ENCODE results near the gene SCAMP4.

SCAMP4 gene

GRCh38 chr19:1956868-1957492, 51.8 kb downstream of the SCAMP4 start:
- no peak for DNase-seq (ENCODE audit: low read depth in 2 of 2)

- DNase-seq (ENCODE audit: low read depth in 2 of 2), result no peak
Measured at GRCh38 chr19:1957562-1958248, 52.5 kb downstream of the SCAMP4 start.

- no peak for DNase-seq (ENCODE audit: low read depth in 2 of 2)
Measured at GRCh38 chr19:1959928-1960589, 54.9 kb downstream of the SCAMP4 start.

GRCh38 chr19:1961000-1961883, 56.0 kb downstream of the SCAMP4 start:
- no peak for DNase-seq (ENCODE audit: low read depth in 2 of 2)

GRCh38 chr19:1962674-1963073, 57.5 kb downstream of the SCAMP4 start:
- DNase-seq (ENCODE audit: low read depth in 2 of 2), result no peak

- DNase-seq (ENCODE audit: low read depth in 2 of 2), result no peak
Measured at GRCh38 chr19:1967087-1967608, 61.9 kb downstream of the SCAMP4 start.

- DNase-seq (ENCODE audit: low read depth in 2 of 2), result no peak
Measured at GRCh38 chr19:1968279-1969175, 63.3 kb downstream of the SCAMP4 start.

- DNase-seq (ENCODE audit: low read depth in 2 of 2), result no peak
Measured at GRCh38 chr19:1969176-1970002, 64.2 kb downstream of the SCAMP4 start.

- no peak for DNase-seq (ENCODE audit: low read depth in 2 of 2)
Measured at GRCh38 chr19:1970003-1970805, 65.0 kb downstream of the SCAMP4 start.

- no peak for DNase-seq (ENCODE audit: low read depth in 2 of 2)
Measured at GRCh38 chr19:1970806-1971502, 65.8 kb downstream of the SCAMP4 start.

GRCh38 chr19:1974381-1975161, 69.4 kb downstream of the SCAMP4 start:
- DNase-seq (ENCODE audit: low read depth in 2 of 2), result no peak

- DNase-seq (ENCODE audit: low read depth in 2 of 2), result no peak
Measured at GRCh38 chr19:1975162-1975480, 69.9 kb downstream of the SCAMP4 start.
